ENCODE data around the gene TANC2. TPM values are rescaled to one million over a fixed set of nuclear protein-coding genes. Genes with fewer than 3 reads are reported as not detected.
A peak's percentile ranks its signal among the peaks of the same experiment; 100 is the strongest.

Gene TANC2
- total and polyA plus RNA-seq, 9 of the 15 experiments (the other 6 are each of a cell fraction or from before 2014, with no cell fraction given), result 0.46 to 7.8 (median 4.5) TPM

DNA sequence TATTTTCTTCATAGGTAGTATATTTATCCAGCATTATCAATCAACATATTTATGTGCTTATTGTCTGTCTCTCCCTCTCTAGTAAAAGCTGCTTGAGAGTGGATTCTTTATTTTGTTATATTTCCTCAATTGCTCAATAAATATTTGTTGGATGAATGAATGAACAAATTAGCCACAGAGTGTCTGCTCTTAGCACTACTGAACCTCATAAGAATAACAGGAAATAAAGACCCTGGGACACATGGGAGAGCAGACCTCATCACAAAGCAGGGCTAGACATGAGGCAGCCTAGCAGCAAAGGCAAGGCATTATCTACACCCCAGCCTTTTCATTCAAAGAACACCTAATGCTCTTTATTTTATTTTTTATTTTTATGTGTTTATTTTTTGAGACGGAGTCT lies 34.9 kb upstream of the TANC2 start:
- ChIA-PET CTCF (ENCODE audit: low intra/inter-chr PET ratio) (interaction anchor here (0.5 to 0.6 kb wide), 2 partner anchors 211 to 584 kb away, joined by 3 read pairs; no protein-coding TSS in a partner anchor), POLR2A (interaction anchor here (0.6 kb wide), 1 partner anchor 30 kb away, joined by 3 read pairs; no protein-coding TSS in a partner anchor)
- ATAC-seq, result no peak
- in situ Hi-C loops (cut with MboI) (no loop called here), intact Hi-C loops (cut with micrococcal nuclease) (no loop called here)
- DNase-seq (ENCODE audit: extremely low read depth in 1 of 4, low spot score in 3 of 4), result no peak
- 8% methylated on average over 1 of the region's 1 CpG for WGBS (ENCODE audit: insufficient coverage, low coverage, missing lambda C conversion rate)
- BruUV-seq (replicated peaks), result no TSS peak
- Histone ChIP-seq H2AFZ (ENCODE audit: low read depth, low read length) (no peak overlapping the region), H3K4me1 (replicated peaks in 1 of 2; ENCODE audit: control insufficient read depth in 2 of 2, insufficient read depth in 2 of 2, low read length in 2 of 2) (no peaks in the 10 kb centered on the region), H4K20me1 (replicated peaks; ENCODE audit: control insufficient read depth, insufficient read depth, low read length) (no peaks in the 10 kb centered on the region), H3K36me3 (ENCODE audit: control insufficient read depth, insufficient read depth, low read length) (no peaks in the 10 kb centered on the region), H3K9me1 (ENCODE audit: control insufficient read depth, insufficient read depth, low read length) (no peaks in the 10 kb centered on the region), H3K4me2 (ENCODE audit: insufficient read depth, low read length) (no peak overlapping the region), H3K27ac (ENCODE audit: extremely low read depth, low read depth, low read length) (no peak overlapping the region), H3K9me3 (replicated peaks; ENCODE audit: control insufficient read depth, insufficient read depth, low read depth, low read length) (no peaks in the 10 kb centered on the region), H3K27me3 (ENCODE audit: control insufficient read depth in 2 of 2, insufficient read depth in 2 of 2, low read length in 2 of 2) (peaks cover 12 to 13% of the 10 kb centered on the region in 2 experiments; a peak in 4 of 5 replicates), H3K4me3 (no peak overlapping the region), H3K79me2 (ENCODE audit: control insufficient read depth, insufficient read depth, low read length) (no peaks in the 10 kb centered on the region), H3K9ac (ENCODE audit: insufficient read depth in 1 of 2, low read depth in 2 of 2, low read length in 2 of 2) (no peak overlapping the region)
- TF ChIP-seq NCOR1 (IDR thresholded peaks at IDR 0.05) (no peak), SP2 (IDR thresholded peaks at IDR 0.05; ENCODE audit: extremely low read depth, low read depth, low read length, poor library complexity, severe bottlenecking) (no peak)
- FAIRE-seq, result no peak

DNA sequence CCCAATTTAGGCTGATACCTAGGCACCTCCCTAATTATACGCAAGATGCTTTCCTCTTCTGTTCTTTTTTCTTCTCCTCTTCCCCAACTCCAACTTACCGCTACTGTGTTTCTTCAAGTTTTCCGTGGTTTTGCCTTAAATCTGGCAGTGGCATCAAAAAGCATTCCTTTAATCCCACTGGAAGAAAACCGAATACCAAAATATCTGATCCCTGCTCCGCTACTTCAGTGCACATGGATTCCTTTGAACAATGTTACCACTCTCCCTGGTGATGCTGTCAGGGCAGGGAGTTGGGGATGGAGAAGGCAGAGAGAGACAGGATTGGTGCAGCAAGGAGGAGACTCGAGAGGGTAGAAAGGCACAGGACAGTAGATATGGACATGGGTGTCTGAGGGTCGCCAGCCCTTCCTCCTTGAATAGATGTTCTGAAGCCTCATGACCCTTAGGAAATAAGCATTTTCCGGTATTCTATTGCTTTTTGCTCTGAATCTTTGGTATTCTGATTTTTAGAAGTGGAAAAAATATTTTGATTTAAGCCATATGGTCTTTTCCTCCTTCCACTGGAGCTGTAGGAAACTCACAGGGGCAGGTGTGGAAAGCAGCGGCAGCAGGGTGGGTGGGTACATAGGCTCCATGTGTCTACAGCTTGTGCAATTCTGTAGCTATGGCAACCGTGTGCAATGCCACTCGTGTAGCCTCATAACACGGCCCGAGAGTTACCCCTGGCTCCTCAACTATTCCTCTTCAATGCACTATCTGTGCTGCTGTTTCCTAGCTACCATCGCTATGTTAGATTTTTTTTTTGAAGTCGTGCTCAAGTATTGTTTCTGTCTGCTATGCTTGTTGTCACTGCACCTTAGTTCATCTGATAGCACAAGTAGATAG lies 32.3 kb upstream of the TANC2 start:
- FAIRE-seq (peak; percentile 32), DNase-seq (ENCODE audit: extremely low read depth in 1 of 4, low spot score in 3 of 4) (no peak), ATAC-seq (no peak)
- BruUV-seq (replicated peaks), result no TSS peak
- intact Hi-C loops (cut with micrococcal nuclease) (no loop called here), in situ Hi-C loops (cut with MboI) (no loop called here)
- Histone ChIP-seq H3K9ac (ENCODE audit: insufficient read depth in 1 of 2, low read depth in 2 of 2, low read length in 2 of 2) (no peak overlapping the region), H3K4me3 (no peak overlapping the region), H3K27me3 (ENCODE audit: control insufficient read depth in 2 of 2, insufficient read depth in 2 of 2, low read length in 2 of 2) (peaks cover 12 to 13% of the 10 kb centered on the region in 2 experiments; a peak in 4 of 5 replicates), H2AFZ (ENCODE audit: low read depth, low read length) (no peak overlapping the region), H3K79me2 (ENCODE audit: control insufficient read depth, insufficient read depth, low read length) (no peaks in the 10 kb centered on the region), H3K36me3 (ENCODE audit: control insufficient read depth, insufficient read depth, low read length) (no peaks in the 10 kb centered on the region), H3K27ac (ENCODE audit: extremely low read depth, low read depth, low read length) (no peak overlapping the region), H4K20me1 (replicated peaks; ENCODE audit: control insufficient read depth, insufficient read depth, low read length) (no peaks in the 10 kb centered on the region), H3K4me1 (replicated peaks in 1 of 2; ENCODE audit: control insufficient read depth in 2 of 2, insufficient read depth in 2 of 2, low read length in 2 of 2) (no peaks in the 10 kb centered on the region), H3K9me3 (replicated peaks; ENCODE audit: control insufficient read depth, insufficient read depth, low read depth, low read length) (no peaks in the 10 kb centered on the region), H3K4me2 (ENCODE audit: insufficient read depth, low read length) (no peak overlapping the region), H3K9me1 (ENCODE audit: control insufficient read depth, insufficient read depth, low read length) (no peaks in the 10 kb centered on the region)
- ChIA-PET CTCF (ENCODE audit: low intra/inter-chr PET ratio) (interaction anchor here (0.7 kb wide), 1 partner anchor 638 kb away, joined by 3 read pairs; no protein-coding TSS in a partner anchor), POLR2A (interaction anchor here (0.6 to 1.3 kb wide), 2 partner anchors 10 to 56 kb away, joined by 3 read pairs; no protein-coding TSS in a partner anchor)
- TF ChIP-seq RFX1 (IDR thresholded peaks at IDR 0.05) (peak; percentile 45), ZNF354B (CRISPR knock-in tag; IDR thresholded peaks at IDR 0.05) (no peak)
- 3% methylated on average over 15 of the region's 15 CpGs for WGBS (ENCODE audit: insufficient coverage, low coverage, missing lambda C conversion rate)
